DND-41 (cell line): ENCODE measurements around the gene AGK.

Source experiments
- ATAC-seq: fragments of 200-7000 bp; cut with Tn5 transposase; 3 replicates; pipeline ENCODE4 v1.9.1; 2021; ENCODE audit warnings: low read depth; ENCODE audit not compliant: insufficient read depth
- DNase-seq: peaks from one replicate; pipeline ENCODE4 v3.0.0-alpha.2; 2020
- H2AFZ ChIP-seq: 2 replicates; pipeline ENCODE4 v1.6.0; 2012; ENCODE audit warnings: low read depth, low read length
- H3K27ac ChIP-seq: 2 replicates; pipeline ENCODE4 v1.5.1; 2012; ENCODE audit warnings: low read length, inconsistent platforms
- H3K27me3 ChIP-seq: fragments of 200-600 bp; sonication (generic); 2 replicates; pipeline ENCODE4 v1.6.0; 2012; ENCODE audit warnings: low read length, mild to moderate bottlenecking, inconsistent platforms; ENCODE audit not compliant: insufficient read depth, poor library complexity
- H3K36me3 ChIP-seq: 2 replicates; pipeline ENCODE4 v1.5.1; 2012; ENCODE audit warnings: low read length, inconsistent platforms; ENCODE audit not compliant: insufficient read depth
- H3K4me1 ChIP-seq: 2 replicates; pipeline ENCODE4 v1.5.1; 2012; ENCODE audit warnings: mild to moderate bottlenecking, low read length; ENCODE audit not compliant: insufficient read depth
- H3K4me2 ChIP-seq: 2 replicates; pipeline ENCODE4 v1.6.0; 2012; ENCODE audit warnings: mild to moderate bottlenecking, moderate library complexity, low read length, inconsistent platforms; ENCODE audit not compliant: insufficient read depth
- H3K4me3 ChIP-seq, 2 experiments: fragments of 200-600 bp in 1 of 2; shearing (Covaris generic) in 1 of 2; 2 replicates each; pipeline ENCODE4 v1.5.1; 2012 to 2016; ENCODE audit warnings: inconsistent platforms in 2 of 2, low read length in 2 of 2, mild to moderate bottlenecking in 2 of 2, low read depth in 1 of 2, moderate library complexity in 1 of 2
- H3K79me2 ChIP-seq: 2 replicates; pipeline ENCODE4 v1.6.0; 2012; ENCODE audit warnings: low read length, inconsistent platforms; ENCODE audit not compliant: insufficient read depth
- H3K9ac ChIP-seq: 2 replicates; pipeline ENCODE4 v1.6.0; 2012; ENCODE audit warnings: low read depth, mild to moderate bottlenecking, inconsistent platforms, low read length, moderate library complexity
- H3K9me3 ChIP-seq: 2 replicates; pipeline ENCODE4 v1.5.1; 2012; ENCODE audit warnings: low read length, moderate library complexity, mild to moderate bottlenecking, inconsistent platforms; ENCODE audit not compliant: insufficient read depth, severe bottlenecking
- H4K20me1 ChIP-seq: 2 replicates; pipeline ENCODE4 v1.6.0; 2012; ENCODE audit warnings: low read length; ENCODE audit not compliant: insufficient read depth
- EZH2 ChIP-seq: IDR thresholded peaks from 3 replicates; pipeline ENCODE4 v1.6.1; 2012; ENCODE audit warnings: borderline replicate concordance, low read depth, mild to moderate bottlenecking, moderate library complexity, low read length, inconsistent platforms; ENCODE audit not compliant: severe bottlenecking
- TF ChIP-seq, protein P1 (sequence below): IDR thresholded peaks from 2 replicates; pipeline ENCODE4 v1.5.1; 2012; ENCODE audit warnings: borderline replicate concordance, low read length, moderate library complexity, mild to moderate bottlenecking; ENCODE audit not compliant: poor library complexity, severe bottlenecking; ENCODE audit errors: extremely low read depth

Gene AGK

DNA sequence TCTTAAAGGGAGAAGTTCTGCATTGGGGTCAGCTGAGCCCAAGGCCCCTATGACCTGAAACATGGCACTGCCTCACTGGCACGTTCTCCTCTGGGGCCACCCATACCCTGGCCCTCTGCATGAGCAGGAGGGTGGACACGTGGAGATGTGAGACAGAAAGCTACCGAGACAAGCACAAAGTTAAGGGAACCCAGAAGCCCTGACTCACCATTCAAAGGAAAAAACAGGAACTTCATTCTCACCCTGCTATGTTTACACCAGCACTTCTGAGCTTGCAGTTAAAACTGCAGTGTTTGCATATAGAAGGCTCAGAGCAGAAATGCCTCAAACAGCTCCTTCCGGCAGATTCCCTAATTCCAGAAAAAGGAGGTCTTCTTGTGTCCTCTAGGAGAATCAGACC lies 109.0 kb downstream of the AGK start:
- no peak overlapping the region for H3K4me2 ChIP-seq
- TF ChIP-seq, protein P1, sequence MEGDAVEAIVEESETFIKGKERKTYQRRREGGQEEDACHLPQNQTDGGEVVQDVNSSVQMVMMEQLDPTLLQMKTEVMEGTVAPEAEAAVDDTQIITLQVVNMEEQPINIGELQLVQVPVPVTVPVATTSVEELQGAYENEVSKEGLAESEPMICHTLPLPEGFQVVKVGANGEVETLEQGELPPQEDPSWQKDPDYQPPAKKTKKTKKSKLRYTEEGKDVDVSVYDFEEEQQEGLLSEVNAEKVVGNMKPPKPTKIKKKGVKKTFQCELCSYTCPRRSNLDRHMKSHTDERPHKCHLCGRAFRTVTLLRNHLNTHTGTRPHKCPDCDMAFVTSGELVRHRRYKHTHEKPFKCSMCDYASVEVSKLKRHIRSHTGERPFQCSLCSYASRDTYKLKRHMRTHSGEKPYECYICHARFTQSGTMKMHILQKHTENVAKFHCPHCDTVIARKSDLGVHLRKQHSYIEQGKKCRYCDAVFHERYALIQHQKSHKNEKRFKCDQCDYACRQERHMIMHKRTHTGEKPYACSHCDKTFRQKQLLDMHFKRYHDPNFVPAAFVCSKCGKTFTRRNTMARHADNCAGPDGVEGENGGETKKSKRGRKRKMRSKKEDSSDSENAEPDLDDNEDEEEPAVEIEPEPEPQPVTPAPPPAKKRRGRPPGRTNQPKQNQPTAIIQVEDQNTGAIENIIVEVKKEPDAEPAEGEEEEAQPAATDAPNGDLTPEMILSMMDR, result no peak
- H3K36me3 ChIP-seq, result peaks cover 68% of the 10 kb centered on the region
- no peaks in the 10 kb centered on the region for H3K27me3 ChIP-seq
- H3K9me3 ChIP-seq, result no peaks in the 10 kb centered on the region
- no peak overlapping the region for H3K9ac ChIP-seq
- peaks cover 11% of the 10 kb centered on the region; the same call in 1 of the 2 replicates for H3K4me1 ChIP-seq
- no peak for DNase-seq
- no peak for ATAC-seq
- H2AFZ ChIP-seq, result no peak overlapping the region
- H4K20me1 ChIP-seq, result no peaks in the 10 kb centered on the region
- H3K79me2 ChIP-seq, result no peaks in the 10 kb centered on the region
- H3K4me3 ChIP-seq, result no peak overlapping the region
- H3K27ac ChIP-seq, result no peak overlapping the region

DNA sequence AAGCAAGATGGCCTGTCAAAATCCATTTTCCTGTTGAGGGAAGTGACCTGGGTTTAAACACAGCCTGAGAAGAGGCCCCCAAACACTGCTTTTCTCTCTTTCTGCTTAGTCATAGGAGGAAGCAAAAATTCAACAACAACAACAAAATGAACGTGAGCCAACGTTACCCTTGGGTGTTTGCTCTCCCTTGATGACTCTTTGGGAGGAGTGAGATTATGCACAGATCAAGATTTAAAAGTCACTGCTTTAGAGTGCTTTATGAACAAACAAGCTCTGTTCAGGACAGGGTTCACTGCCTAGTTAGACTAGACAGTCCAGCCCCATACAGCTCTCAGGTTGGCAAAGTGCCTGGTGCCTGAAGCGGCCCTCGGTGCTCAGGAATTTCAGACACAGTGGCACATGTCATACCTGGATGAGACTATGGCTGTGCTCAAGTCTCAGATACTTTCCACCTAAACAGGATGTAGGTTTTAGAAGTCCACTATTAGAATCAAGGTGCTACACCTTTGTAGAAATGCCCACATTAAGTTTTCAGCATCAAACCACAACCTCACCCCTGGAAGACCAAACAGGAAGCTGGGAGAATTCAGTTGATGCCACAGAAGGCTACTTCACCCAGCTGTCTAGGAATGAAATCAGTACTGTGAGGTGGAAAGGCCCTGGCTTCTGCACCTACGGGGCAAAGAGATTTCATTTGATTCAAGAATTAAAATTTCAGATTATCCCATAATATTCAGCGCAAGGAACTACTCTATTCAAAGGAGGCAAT lies 112.1 kb downstream of the AGK start:
- peaks cover 70% of the 10 kb centered on the region for H3K36me3 ChIP-seq
- no peaks in the 10 kb centered on the region for H3K79me2 ChIP-seq
- no peaks in the 10 kb centered on the region for H3K9me3 ChIP-seq
- TF ChIP-seq, protein P1, result no peak
- TF ChIP-seq EZH2, result no peak
- no peak overlapping the region for H2AFZ ChIP-seq
- no peaks in the 10 kb centered on the region for H4K20me1 ChIP-seq
- DNase-seq (no peak), ATAC-seq (peak; percentile 59)
- H3K9ac ChIP-seq, result no peak overlapping the region
- peaks cover 11% of the 10 kb centered on the region; the same call in 1 of the 2 replicates for H3K4me1 ChIP-seq
- no peak overlapping the region; the same call in none of the 2 replicates for H3K27ac ChIP-seq
- no peaks in the 10 kb centered on the region for H3K27me3 ChIP-seq
- no peak overlapping the region for H3K4me2 ChIP-seq
- H3K4me3 ChIP-seq, result no peak overlapping the region

DNA sequence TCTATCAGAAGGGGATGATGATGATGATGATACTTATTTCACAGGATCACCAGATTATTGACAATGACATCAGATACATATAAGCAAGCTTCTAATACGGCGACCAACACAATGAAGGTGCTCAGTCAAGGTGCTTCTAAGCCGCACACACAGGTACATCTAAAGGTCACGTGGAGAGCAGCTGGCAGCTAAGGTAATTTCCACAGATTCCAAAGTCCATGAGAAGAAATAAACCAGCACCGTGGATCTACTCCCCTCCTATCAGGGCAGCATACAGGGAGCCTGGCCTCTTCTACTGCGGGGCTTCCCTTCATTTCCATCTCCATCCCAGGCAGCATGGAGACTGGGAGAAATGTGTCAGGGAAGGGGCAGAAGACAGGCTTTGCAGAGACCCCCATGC lies 113.2 kb downstream of the AGK start:
- Histone ChIP-seq H2AFZ (no peak overlapping the region), H3K36me3 (peaks cover 65% of the 10 kb centered on the region), H3K79me2 (no peaks in the 10 kb centered on the region), H3K27me3 (no peaks in the 10 kb centered on the region), H3K9ac (no peak overlapping the region), H3K4me1 (peaks cover 11% of the 10 kb centered on the region; the same call in 1 of the 2 replicates), H3K27ac (no peak overlapping the region), H4K20me1 (no peaks in the 10 kb centered on the region), H3K4me3 (no peak overlapping the region), H3K4me2 (no peak overlapping the region), H3K9me3 (no peaks in the 10 kb centered on the region)
- TF ChIP-seq, protein P1, result no peak
- TF ChIP-seq EZH2, result no peak
- ATAC-seq, result no peak
- no peak for DNase-seq
